Uterus (tissue), 2 donors: ENCODE results near the gene PIGP.

Experiments used
- CTCF ChIP-seq, 4 experiments: fragments of 200-600 bp in 2 of 4; fragments of 450-650 bp in 2 of 4; sonication (generic) in 2 of 4; IDR thresholded peaks; one replicate each; pipeline ENCODE4 v1.5.1; 2016 to 2019; ENCODE audit warnings: antibody characterized with exemption in 4 of 4, mild to moderate bottlenecking in 2 of 4, moderate library complexity in 1 of 4
- POLR2A ChIP-seq, 2 donors: fragments of 450-650 bp; IDR thresholded peaks; one replicate each; pipeline ENCODE4 v1.6.1; 2016; ENCODE audit warnings: antibody characterized with exemption in 2 of 2, mild to moderate bottlenecking in 1 of 2, moderate library complexity in 1 of 2

- TF ChIP-seq CTCF (IDR thresholded peaks at IDR 0.05) (no peak), POLR2A (IDR thresholded peaks at IDR 0.05) (no peak)
Observed at GRCh38 chr21:37075214-37075770, 2.4 kb upstream of the PIGP start.
